Right atrium auricular region (tissue), 2 donors: ENCODE results near the gene TYROBP. TPM values are rescaled to one million over a fixed set of nuclear protein-coding genes. Genes with fewer than 3 reads are reported as not detected.
A peak's percentile ranks its signal among the peaks of the same experiment; 100 is the strongest.

Experiments
- DNase-seq: peaks from one replicate; pipeline ENCODE4 v3.0.0-alpha.2; 2019; ENCODE audit warnings: low spot score
- H3K27ac ChIP-seq, 2 donors: fragments of 200-600 bp; sonication (generic); 1 replicate in 1 of 2; 2 replicates in 1 of 2; pipeline ENCODE4 v1.5.1; 2016 to 2019
- H3K27me3 ChIP-seq, 2 donors: fragments of 200-600 bp; sonication (generic); one replicate each; pipeline versions ENCODE4 v1.5.1 to v1.6.0; 2017 to 2019
- H3K36me3 ChIP-seq: fragments of 200-600 bp; sonication (generic); one replicate; pipeline ENCODE4 v1.5.1; 2016
- H3K4me1 ChIP-seq, 2 donors: fragments of 200-600 bp; sonication (generic); one replicate each; pipeline versions ENCODE4 v1.5.1 to v1.6.0; 2017 to 2019
- H3K4me3 ChIP-seq, 2 donors: fragments of 200-600 bp; sonication (generic); 1 replicate in 1 of 2; 2 replicates in 1 of 2; pipeline ENCODE4 v1.5.1; 2017 to 2019; ENCODE audit warnings: mild to moderate bottlenecking in 1 of 2, moderate library complexity in 1 of 2
- H3K9me3 ChIP-seq, 2 donors: fragments of 200-600 bp; sonication (generic); one replicate each; pipeline ENCODE4 v1.5.1; 2019
- total RNA-seq, 2 donors: library from RNA; depleted of rRNA; stranded (reverse); fragments of >200 nt; gene quantifications; one replicate each; pipeline ENCODE4 v1.1.0, GENCODE V29; 2016
- TF ChIP-seq, protein P1 (sequence below), 2 donors: fragments of 200-600 bp; sonication (generic); IDR thresholded peaks; one replicate each; pipeline ENCODE4 v1.5.1; 2019; ENCODE audit warnings: antibody characterized with exemption in 2 of 2

The TYROBP gene
- total RNA-seq, 2 donors from 2014 or later, result 26.1 to 85.4 TPM

DNA sequence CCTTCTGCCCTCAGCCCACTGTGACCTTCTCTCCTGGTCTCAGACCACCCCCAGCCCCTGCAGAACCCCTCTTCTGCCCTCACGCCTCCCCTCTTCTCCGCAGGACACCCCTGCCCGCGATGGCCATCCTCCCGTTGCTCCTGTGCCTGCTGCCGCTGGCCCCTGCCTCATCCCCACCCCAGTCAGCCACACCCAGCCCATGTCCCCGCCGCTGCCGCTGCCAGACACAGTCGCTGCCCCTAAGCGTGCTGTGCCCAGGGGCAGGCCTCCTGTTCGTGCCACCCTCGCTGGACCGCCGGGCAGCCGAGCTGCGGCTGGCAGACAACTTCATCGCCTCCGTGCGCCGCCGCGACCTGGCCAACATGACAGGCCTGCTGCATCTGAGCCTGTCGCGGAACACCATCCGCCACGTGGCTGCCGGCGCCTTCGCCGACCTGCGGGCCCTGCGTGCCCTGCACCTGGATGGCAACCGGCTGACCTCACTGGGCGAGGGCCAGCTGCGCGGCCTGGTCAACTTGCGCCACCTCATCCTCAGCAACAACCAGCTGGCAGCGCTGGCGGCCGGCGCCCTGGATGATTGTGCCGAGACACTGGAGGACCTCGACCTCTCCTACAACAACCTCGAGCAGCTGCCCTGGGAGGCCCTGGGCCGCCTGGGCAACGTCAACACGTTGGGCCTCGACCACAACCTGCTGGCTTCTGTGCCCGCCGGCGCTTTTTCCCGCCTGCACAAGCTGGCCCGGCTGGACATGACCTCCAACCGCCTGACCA is 31.4 kb upstream of the TYROBP start:
- Histone ChIP-seq H3K36me3 (peaks cover 27% of the 10 kb centered on the region), H3K9me3 (no peaks in the 10 kb centered on the region), H3K27me3 (no peaks in the 10 kb centered on the region), H3K4me3 (no peak overlapping the region), H3K4me1 (peaks cover 0 to 27% of the 10 kb centered on the region in 2 donors), H3K27ac (no peak overlapping the region)
- TF ChIP-seq, protein P1, sequence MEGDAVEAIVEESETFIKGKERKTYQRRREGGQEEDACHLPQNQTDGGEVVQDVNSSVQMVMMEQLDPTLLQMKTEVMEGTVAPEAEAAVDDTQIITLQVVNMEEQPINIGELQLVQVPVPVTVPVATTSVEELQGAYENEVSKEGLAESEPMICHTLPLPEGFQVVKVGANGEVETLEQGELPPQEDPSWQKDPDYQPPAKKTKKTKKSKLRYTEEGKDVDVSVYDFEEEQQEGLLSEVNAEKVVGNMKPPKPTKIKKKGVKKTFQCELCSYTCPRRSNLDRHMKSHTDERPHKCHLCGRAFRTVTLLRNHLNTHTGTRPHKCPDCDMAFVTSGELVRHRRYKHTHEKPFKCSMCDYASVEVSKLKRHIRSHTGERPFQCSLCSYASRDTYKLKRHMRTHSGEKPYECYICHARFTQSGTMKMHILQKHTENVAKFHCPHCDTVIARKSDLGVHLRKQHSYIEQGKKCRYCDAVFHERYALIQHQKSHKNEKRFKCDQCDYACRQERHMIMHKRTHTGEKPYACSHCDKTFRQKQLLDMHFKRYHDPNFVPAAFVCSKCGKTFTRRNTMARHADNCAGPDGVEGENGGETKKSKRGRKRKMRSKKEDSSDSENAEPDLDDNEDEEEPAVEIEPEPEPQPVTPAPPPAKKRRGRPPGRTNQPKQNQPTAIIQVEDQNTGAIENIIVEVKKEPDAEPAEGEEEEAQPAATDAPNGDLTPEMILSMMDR (IDR thresholded peaks at IDR 0.05), result no peak
- no peak for DNase-seq

DNA sequence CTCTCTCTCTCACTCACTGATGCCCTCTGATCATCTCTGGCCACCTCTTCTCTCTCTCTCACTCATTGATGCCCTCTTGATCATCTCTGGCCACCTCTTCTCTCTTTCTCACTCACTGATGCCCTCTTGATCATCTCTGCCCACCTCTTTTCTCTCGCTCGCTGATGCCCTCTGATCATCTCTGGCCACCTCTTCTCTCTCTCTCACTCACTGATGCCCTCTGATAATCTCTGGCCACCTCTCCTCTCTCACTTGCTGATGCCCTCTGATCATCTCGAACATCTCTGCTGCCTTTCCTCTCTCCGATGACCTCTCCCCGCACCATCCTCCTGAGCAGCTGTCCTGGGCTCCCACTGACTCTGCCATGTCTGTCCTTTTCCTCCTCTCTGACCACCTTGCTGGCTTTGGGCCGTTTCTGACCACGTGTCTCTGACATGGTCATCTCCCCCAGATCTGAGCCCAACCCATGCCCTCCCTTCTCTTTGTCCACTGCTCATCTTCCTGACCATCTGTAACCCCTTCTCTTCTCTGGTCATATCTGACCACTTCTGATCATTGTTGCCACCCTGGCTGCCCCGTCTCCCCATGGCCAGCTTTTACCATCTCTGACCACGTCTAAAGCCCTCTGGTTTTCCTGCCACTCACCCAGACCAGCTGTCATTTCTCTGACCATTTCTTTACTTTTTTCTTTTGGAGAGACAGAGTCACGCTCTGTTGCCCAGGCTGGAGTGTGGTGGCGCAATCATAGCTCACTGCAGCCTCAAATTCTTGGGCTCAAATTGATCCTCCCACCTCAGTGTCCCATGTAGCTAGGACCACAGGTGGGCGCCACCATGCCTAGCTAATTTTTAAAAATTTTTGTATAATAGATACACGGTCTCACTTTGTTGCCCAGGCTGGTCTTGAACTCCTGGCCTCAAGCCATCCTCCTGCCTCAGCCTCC is 30.5 kb upstream of the TYROBP start:
- H3K4me1 ChIP-seq, result peaks cover 0 to 27% of the 10 kb centered on the region in 2 donors
- no peaks in the 10 kb centered on the region for H3K27me3 ChIP-seq
- TF ChIP-seq, protein P1 (IDR thresholded peaks at IDR 0.05), result no peak
- peaks cover 22% of the 10 kb centered on the region for H3K36me3 ChIP-seq
- peak overlapping the region in 1 of 2 donors; percentile 79 for H3K4me3 ChIP-seq
- DNase-seq, result no peak
- no peak overlapping the region for H3K27ac ChIP-seq
- H3K9me3 ChIP-seq, result no peaks in the 10 kb centered on the region

GRCh38 chr19:35937345-35938281 is 29.5 kb upstream of the TYROBP start:
- peaks cover 22% of the 10 kb centered on the region for H3K36me3 ChIP-seq
- H3K4me3 ChIP-seq, result peak overlapping the region; percentile 79 to 89
- TF ChIP-seq, protein P1 (IDR thresholded peaks at IDR 0.05), result no peak
- H3K27ac ChIP-seq, result peak overlapping the region in 1 of 2 donors; percentile 85
- H3K9me3 ChIP-seq, result no peaks in the 10 kb centered on the region
- no peaks in the 10 kb centered on the region for H3K27me3 ChIP-seq
- DNase-seq, result no peak
- peaks cover 0 to 27% of the 10 kb centered on the region in 2 donors for H3K4me1 ChIP-seq

DNA sequence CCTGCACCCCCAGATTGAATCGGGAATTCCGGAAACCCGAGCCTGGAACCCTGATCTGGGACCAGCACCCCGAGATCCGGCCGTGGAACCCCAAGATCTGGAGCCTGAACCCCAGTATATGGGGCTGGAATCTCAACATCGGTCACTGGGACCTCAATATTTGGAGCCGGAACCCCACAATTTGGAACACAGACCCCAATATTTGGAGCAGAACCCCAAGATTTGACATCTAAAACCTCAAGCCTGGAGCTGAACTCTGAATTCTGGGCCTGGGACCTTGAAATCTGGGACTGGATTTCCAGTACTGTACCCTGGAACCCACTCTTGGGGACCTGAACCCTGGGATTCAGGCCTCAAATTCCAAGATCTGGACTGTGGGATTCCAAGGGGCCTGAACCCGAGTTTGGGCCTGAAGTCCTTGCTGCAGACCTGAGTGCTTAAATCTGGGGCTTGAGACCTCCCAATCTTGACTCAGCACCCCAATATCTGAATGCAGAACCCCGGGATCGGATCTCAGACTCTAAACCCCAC is 28.7 kb upstream of the TYROBP start:
- no peaks in the 10 kb centered on the region for H3K27me3 ChIP-seq
- peaks cover 0 to 29% of the 10 kb centered on the region in 2 donors for H3K4me1 ChIP-seq
- H3K27ac ChIP-seq, result peak overlapping the region; percentile 81 to 85
- no peaks in the 10 kb centered on the region for H3K9me3 ChIP-seq
- peaks cover 16% of the 10 kb centered on the region for H3K36me3 ChIP-seq
- peak overlapping the region; percentile 79 to 89 for H3K4me3 ChIP-seq
- TF ChIP-seq, protein P1 (IDR thresholded peaks at IDR 0.05), result no peak
- DNase-seq, result no peak
